IgD-negative memory B cell (primary cell): ENCODE measurements around the gene TIMM8A. TPM values are rescaled to one million over a fixed set of nuclear protein-coding genes. Genes with fewer than 3 reads are reported as not detected.
A peak's percentile ranks its signal among the peaks of the same experiment; 100 is the strongest.
"Not testable (repeated sequence)": the region's sequence is repeated elsewhere in the genome, so short reads cannot be mapped to it uniquely, and the experiment has no call there.

Experiments used
- H3K27ac Mint-ChIP-seq, 3 donors: one replicate each; pipeline ENCODE4 v1.8.0; 2020 to 2022; ENCODE audit warnings: mild to moderate bottlenecking in 3 of 3, mixed read lengths in 3 of 3, moderate library complexity in 1 of 3
- H3K27me3 Mint-ChIP-seq: one replicate; pipeline ENCODE4 v1.8.0; 2021; ENCODE audit warnings: mixed read lengths
- H3K36me3 Mint-ChIP-seq: one replicate; pipeline ENCODE4 v1.8.0; 2020; ENCODE audit warnings: mild to moderate bottlenecking, mixed read lengths
- H3K4me1 Mint-ChIP-seq, 3 donors: one replicate each; pipeline ENCODE4 v1.8.0; 2020 to 2022; ENCODE audit warnings: mixed read lengths in 3 of 3, mild to moderate bottlenecking in 1 of 3
- H3K4me3 Mint-ChIP-seq, 4 donors: one replicate each; pipeline ENCODE4 v1.8.0; 2020 to 2022; ENCODE audit warnings: mild to moderate bottlenecking in 4 of 4, mixed read lengths in 4 of 4, moderate library complexity in 3 of 4
- H3K9me3 Mint-ChIP-seq, 3 donors: one replicate each; pipeline ENCODE4 v1.8.0; 2020 to 2021; ENCODE audit warnings: mixed read lengths in 3 of 3, mild to moderate bottlenecking in 1 of 3
- polyA plus RNA-seq: library from polyadenylated mRNA; unstranded; fragments of 300-500 nt; fragmentation: Illumina TruSeq; gene quantifications from one replicate; pipeline ENCODE4 v1.2.3, GENCODE V29; 2021

TIMM8A gene
- polyA plus RNA-seq, 1 donor from 2014 or later = 6.7 TPM

- Mint-ChIP-seq H3K9me3 (no peaks in the 10 kb centered on the region), H3K36me3 (peaks cover 2% of the 10 kb centered on the region), H3K27me3 (no peaks in the 10 kb centered on the region), H3K27ac (peak overlapping the region; percentile 15 to 60 (median 30)), H3K4me1 (peaks cover 26 to 45% (median 31%) of the 10 kb centered on the region in 3 donors), H3K4me3 (peak overlapping the region; percentile 1 to 45 (median 8))
Measured at GRCh38 chrX:101370888-101371504, 22.5 kb upstream of the TIMM8A start.

DNA sequence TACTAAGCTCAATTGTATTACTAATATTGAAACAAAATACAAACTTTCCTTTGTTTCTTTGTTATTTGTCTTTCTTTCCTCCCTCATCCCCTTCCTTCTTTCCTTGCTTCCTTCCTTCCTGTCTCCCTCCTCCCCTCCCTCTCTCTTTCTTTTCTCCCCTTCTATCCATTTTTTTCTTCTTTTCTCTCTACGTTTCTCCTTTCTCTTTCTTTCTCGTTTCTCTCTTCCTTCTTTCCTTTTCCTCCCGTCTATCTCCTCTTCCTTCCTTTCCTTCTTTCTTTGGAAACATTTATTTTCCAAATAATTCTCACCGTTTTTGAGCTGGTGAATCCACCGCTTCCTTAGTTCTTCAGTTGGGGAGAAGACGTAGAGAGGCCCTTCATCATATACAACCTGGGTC, 21.1 kb upstream of the TIMM8A start:
- H3K27me3 Mint-ChIP-seq = no peaks in the 10 kb centered on the region

GRCh38 chrX:101368800-101369199, 20.3 kb upstream of the TIMM8A start:
- no peaks in the 10 kb centered on the region for H3K9me3 Mint-ChIP-seq
- H3K4me1 Mint-ChIP-seq = peaks cover 21 to 34% (median 27%) of the 10 kb centered on the region in 3 donors
- H3K36me3 Mint-ChIP-seq = no peaks in the 10 kb centered on the region
- no peaks in the 10 kb centered on the region for H3K27me3 Mint-ChIP-seq
- peak overlapping the region in 2 of 3 donors; percentile 41 to 68 for H3K27ac Mint-ChIP-seq
- peak overlapping the region in 3 of 4 donors; percentile 28 to 74 (median 46) for H3K4me3 Mint-ChIP-seq

More for the DNA sequence above, 21.1 kb upstream of the TIMM8A start:
- Mint-ChIP-seq H3K4me3 (peak overlapping the region in 1 of 4 donors; percentile 58), H3K4me1 (peaks cover 21 to 34% (median 27%) of the 10 kb centered on the region in 3 donors), H3K27ac (peak overlapping the region in 1 of 3 donors; percentile 85), H3K36me3 (peaks cover 2% of the 10 kb centered on the region), H3K9me3 (no peaks in the 10 kb centered on the region)

DNA sequence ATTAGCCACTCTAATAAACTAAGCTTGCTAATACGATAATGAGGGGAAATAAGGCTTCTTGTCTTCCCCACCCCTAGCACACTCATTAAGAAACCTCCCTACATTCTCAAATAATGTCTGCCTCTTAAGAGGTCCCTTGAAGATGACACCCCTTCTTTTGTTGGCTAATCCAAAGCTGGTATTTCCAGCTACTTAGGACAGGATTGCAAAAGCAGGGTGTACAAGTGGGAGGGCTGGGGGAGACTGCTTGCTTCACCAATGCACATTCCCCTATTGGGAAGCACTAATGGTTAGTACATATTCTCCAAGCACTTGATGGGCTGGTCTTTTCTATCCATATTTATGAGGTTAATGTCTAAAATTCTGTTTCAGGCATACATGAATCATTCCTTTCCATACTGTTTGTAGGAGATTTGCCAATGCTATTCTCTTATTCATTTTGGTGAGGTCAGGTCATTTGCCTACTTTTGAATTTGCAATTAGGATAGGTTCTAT, 16.8 kb upstream of the TIMM8A start:
- Mint-ChIP-seq H3K27ac (peak overlapping the region in 1 of 3 donors; percentile 6), H3K4me1 (peaks cover 13 to 21% (median 15%) of the 10 kb centered on the region in 3 donors), H3K27me3 (no peaks in the 10 kb centered on the region), H3K9me3 (no peaks in the 10 kb centered on the region), H3K36me3 (no peaks in the 10 kb centered on the region), H3K4me3 (no peak overlapping the region)

DNA sequence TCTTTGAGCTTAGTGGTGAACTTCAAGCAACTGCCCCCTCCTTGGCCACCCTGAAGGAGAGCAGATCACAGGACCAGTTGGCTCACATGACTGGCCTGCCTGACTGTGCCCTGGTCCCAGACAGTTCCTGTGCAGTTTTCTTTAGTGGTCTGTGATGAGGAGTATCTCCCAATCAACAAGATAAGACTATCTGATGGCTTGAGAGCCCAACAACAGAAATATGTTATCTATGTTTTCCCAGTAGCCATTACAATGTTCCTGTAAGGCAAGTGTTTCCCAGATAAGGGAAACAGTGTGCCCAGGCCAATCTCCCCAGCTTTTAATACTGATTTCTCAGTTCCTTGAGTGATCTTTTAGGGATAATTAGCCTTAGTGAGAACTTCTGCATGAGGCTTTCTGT, 14.2 kb upstream of the TIMM8A start:
- no peaks in the 10 kb centered on the region for H3K9me3 Mint-ChIP-seq
- peaks cover 2 to 10% (median 3%) of the 10 kb centered on the region in 3 donors for H3K4me1 Mint-ChIP-seq
- H3K4me3 Mint-ChIP-seq = no peak overlapping the region
- peaks cover 4% of the 10 kb centered on the region for H3K36me3 Mint-ChIP-seq
- no peaks in the 10 kb centered on the region for H3K27me3 Mint-ChIP-seq
- no peak overlapping the region for H3K27ac Mint-ChIP-seq

GRCh38 chrX:101362116-101362515, 13.6 kb upstream of the TIMM8A start:
- H3K27ac Mint-ChIP-seq = peak overlapping the region in 1 of 3 donors; percentile 89
- H3K9me3 Mint-ChIP-seq = no peaks in the 10 kb centered on the region
- peaks cover 2 to 11% (median 6%) of the 10 kb centered on the region in 3 donors for H3K4me1 Mint-ChIP-seq
- no peaks in the 10 kb centered on the region for H3K27me3 Mint-ChIP-seq
- H3K4me3 Mint-ChIP-seq = no peak overlapping the region
- H3K36me3 Mint-ChIP-seq = peaks cover 6% of the 10 kb centered on the region

- Mint-ChIP-seq H3K9me3 (no peaks in the 10 kb centered on the region), H3K4me1 (peaks cover 2 to 13% (median 7%) of the 10 kb centered on the region in 3 donors), H3K36me3 (peaks cover 7% of the 10 kb centered on the region), H3K4me3 (no peak overlapping the region), H3K27ac (no peak overlapping the region), H3K27me3 (no peaks in the 10 kb centered on the region)
Measured at GRCh38 chrX:101360390-101360789, 11.8 kb upstream of the TIMM8A start.

DNA sequence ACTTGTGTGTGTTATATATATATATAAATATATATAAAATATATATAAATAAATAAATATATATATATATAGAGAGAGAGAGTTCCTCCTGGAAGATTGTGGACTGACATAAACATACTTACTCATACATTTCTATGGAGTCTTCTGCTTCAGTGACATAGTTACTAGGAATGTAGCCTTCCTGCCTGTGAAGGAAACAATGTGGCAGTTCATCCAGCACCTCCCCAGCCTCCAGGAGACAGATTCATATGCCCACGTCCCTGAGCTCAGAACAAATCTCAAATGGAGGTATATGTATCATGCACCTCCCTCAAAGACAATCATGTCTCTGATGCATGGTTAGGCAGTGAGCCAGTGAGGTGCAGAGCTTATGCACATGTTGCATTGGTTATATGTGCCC, 11.4 kb upstream of the TIMM8A start:
- H3K9me3 Mint-ChIP-seq = no peaks in the 10 kb centered on the region
- peaks cover 0 to 13% (median 7%) of the 10 kb centered on the region in 3 donors for H3K4me1 Mint-ChIP-seq
- H3K27ac Mint-ChIP-seq = no peak overlapping the region
- H3K4me3 Mint-ChIP-seq = no peak overlapping the region
- peaks cover 7% of the 10 kb centered on the region for H3K36me3 Mint-ChIP-seq
- no peaks in the 10 kb centered on the region for H3K27me3 Mint-ChIP-seq

GRCh38 chrX:101357166-101357795, 8.7 kb upstream of the TIMM8A start:
- no peaks in the 10 kb centered on the region for H3K27me3 Mint-ChIP-seq
- H3K27ac Mint-ChIP-seq = peak overlapping the region in 1 of 3 donors; percentile 53
- H3K36me3 Mint-ChIP-seq = peaks cover 9% of the 10 kb centered on the region
- peaks cover 0 to 13% (median 4%) of the 10 kb centered on the region in 3 donors for H3K4me1 Mint-ChIP-seq
- no peak overlapping the region for H3K4me3 Mint-ChIP-seq
- H3K9me3 Mint-ChIP-seq = no peaks in the 10 kb centered on the region

DNA sequence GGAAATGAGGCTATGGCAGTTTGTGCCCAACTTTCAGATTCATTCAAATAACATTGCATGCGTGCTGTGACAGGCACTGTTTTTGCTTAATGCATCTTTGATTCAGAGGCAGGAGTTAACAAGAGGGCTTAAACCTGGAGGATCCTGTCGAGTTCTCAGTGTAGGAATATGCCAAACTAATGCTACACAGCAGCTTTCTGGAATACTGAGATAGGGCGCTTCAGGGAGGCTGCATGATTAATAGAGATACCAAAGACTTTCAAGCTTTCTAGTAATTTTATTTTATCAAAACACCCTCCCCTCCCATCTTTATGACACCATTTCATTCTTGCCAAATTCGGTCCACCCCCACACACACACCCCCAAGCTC, 636 bp upstream of the TIMM8A start:
- Mint-ChIP-seq H3K27me3 (no peaks in the 10 kb centered on the region), H3K9me3 (no peaks in the 10 kb centered on the region), H3K4me3 (peak overlapping the region; percentile 89 to 96 (median 95)), H3K36me3 (peaks cover 4% of the 10 kb centered on the region), H3K4me1 (peaks cover 6 to 12% (median 12%) of the 10 kb centered on the region in 3 donors), H3K27ac (peak overlapping the region; percentile 88 to 94 (median 89))

GRCh38 chrX:101347859-101348451, 587 bp downstream of the TIMM8A start:
- Mint-ChIP-seq H3K9me3 (no peaks in the 10 kb centered on the region), H3K4me3 (peak overlapping the region; percentile 89 to 96 (median 95)), H3K27ac (peak overlapping the region; percentile 88 to 94 (median 89)), H3K4me1 (peaks cover 6 to 12% (median 12%) of the 10 kb centered on the region in 3 donors), H3K27me3 (no peaks in the 10 kb centered on the region), H3K36me3 (peaks cover 3% of the 10 kb centered on the region)

GRCh38 chrX:101337776-101338271, 10.7 kb downstream of the TIMM8A start:
- no peak overlapping the region for H3K4me3 Mint-ChIP-seq
- no peaks in the 10 kb centered on the region for H3K4me1 Mint-ChIP-seq
- peaks cover 1% of the 10 kb centered on the region for H3K27me3 Mint-ChIP-seq
- H3K27ac Mint-ChIP-seq = no peak overlapping the region
- peaks cover 2 to 7% (median 3%) of the 10 kb centered on the region in 3 donors for H3K9me3 Mint-ChIP-seq
- no peaks in the 10 kb centered on the region for H3K36me3 Mint-ChIP-seq

DNA sequence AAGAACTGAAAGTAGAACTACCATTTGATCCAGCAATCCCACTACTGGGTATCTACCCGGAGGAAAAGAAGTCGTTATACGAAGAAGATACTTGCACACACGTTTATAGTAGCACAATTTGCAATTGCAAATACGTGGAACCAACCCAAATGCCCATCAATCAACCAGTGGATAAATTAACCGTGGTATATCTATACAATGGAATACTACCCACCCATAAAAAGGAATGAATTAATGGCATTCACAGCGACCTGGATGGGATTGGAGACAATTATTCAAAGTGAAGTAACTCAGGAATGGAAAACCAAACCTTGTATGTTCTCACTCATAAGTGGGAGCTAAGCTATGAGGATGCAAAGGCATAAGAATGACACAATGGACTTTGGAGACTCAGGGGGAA, 14.2 kb downstream of the TIMM8A start:
- not testable (repeated sequence) for H3K4me3 Mint-ChIP-seq, H3K36me3 Mint-ChIP-seq, H3K4me1 Mint-ChIP-seq, H3K9me3 Mint-ChIP-seq, H3K27me3 Mint-ChIP-seq, H3K27ac Mint-ChIP-seq

- H3K27ac Mint-ChIP-seq, H3K9me3 Mint-ChIP-seq, H3K4me1 Mint-ChIP-seq, H3K27me3 Mint-ChIP-seq, H3K36me3 Mint-ChIP-seq: not testable (repeated sequence)
- H3K4me3 Mint-ChIP-seq = peak overlapping the region in 1 of 4 donors; percentile 52
Measured at GRCh38 chrX:101326600-101326999, 21.9 kb downstream of the TIMM8A start.

- Mint-ChIP-seq H3K4me3 (no peak overlapping the region), H3K36me3 (no peaks in the 10 kb centered on the region), H3K9me3 (peaks cover 0 to 1% (median 0%) of the 10 kb centered on the region in 3 donors), H3K27ac (no peak overlapping the region), H3K4me1 (peaks cover 0 to 2% (median 0%) of the 10 kb centered on the region in 3 donors), H3K27me3 (no peaks in the 10 kb centered on the region)
Measured at GRCh38 chrX:101303790-101304189, 44.8 kb downstream of the TIMM8A start.
